ENCODE measurements around the gene GNRHR.
"Not testable (repeated sequence)": the region's sequence is repeated elsewhere in the genome, so short reads cannot be mapped to it uniquely, and the experiment has no call there.

Gene GNRHR, protein sequence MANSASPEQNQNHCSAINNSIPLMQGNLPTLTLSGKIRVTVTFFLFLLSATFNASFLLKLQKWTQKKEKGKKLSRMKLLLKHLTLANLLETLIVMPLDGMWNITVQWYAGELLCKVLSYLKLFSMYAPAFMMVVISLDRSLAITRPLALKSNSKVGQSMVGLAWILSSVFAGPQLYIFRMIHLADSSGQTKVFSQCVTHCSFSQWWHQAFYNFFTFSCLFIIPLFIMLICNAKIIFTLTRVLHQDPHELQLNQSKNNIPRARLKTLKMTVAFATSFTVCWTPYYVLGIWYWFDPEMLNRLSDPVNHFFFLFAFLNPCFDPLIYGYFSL

DNA sequence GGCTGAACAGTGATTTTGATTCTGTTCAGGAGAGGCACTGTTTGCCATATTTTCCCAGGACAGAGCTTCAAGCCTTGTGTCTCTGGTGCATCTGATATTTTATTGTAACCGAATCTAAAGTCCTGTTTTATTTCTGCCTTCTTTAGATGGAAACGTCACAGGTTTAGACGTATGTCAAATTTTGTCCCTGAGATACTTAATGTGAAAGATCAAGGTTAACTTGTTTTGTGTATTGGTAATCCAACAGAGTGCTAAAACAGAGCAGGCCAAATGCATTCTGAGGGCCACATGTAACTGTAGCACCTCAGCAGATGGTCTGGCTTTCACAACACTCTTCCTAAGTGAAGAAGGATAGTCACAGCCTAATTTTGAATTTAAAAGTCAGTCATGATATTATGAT lies at the start of gene GNRHR:
TSS of gene GNRHR (minus strand) at position 101 of the 400 bp plus-strand sequence. CDS start at position 48, 53 bp downstream.
- DNase-seq: no peak

DNA sequence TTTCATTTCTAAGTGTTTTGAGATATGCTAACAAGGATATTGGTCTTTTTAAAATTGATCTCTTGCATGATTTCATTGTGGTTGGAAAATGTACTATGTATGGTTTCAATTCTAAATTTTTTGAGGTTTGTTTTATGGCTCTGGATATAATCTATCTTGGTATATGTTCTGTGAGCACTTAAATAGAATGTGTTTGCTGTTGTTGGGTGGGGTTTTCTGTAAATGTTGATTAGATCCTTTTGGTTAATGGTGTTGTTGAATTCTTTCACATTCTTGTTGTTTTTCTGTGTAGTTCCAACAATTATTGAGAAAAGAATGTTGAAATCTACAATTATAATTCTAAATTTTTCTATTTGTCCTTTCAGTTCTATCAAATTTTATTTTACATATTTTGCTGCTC lies 42.6 kb upstream of the GNRHR start:
- DNase-seq: no peak

DNA sequence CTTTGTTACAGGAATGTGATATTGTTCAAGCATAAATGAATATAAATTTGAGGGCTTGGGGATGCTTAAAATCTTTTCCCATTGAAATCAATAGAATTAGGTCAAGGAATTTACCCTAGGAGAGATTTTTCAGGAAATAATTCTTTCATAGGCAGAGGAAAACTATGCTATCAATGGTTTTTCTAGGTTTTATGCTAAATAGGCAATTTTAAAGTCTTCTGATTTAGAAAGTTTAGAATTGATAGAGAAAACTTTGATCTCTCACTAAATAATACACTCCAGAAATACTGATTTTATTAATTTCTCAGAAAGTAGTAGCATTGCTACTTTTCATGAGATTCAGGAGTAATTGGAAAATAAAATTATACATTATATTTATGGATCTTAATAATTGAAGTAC lies 36.5 kb upstream of the GNRHR start:
- no peak for DNase-seq

DNA sequence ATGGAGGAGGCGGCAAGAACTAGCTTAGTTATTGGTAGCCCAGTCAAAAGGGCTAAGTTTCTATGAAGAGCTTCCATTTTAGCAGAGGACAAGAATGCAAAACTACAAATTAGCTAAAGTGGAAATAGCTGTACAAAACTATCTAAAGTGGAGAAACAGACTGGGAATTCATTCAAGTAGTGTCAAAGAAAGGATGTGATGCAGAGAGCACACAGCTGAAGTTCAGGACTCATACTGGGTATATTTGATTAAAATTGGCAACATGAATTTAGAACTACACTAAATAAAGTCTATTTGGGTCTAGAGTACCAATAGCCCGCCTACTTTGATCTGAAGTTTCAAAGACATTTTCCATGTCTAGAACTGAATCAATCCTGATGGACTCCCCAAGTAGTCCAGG lies 33.1 kb upstream of the GNRHR start:
- DNase-seq: no peak

DNA sequence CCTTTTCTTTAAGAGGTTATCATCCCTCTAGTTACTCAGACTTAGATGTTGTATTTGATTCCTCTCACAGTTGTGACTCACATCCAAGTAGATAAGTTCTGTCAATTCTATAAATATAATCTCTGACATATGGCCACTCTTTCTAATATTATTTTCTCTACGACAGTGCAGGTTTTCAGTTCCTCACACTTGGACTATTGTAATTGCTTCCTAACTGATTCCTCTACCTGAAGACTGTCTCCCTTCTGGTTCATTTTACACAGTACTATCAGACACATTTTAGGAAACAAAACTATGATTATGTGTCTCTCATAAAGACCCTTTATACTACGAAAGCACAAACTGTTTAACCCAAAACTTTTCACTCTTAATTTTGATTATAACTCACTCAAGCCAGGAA lies 31.3 kb upstream of the GNRHR start:
- no peak for DNase-seq

DNA sequence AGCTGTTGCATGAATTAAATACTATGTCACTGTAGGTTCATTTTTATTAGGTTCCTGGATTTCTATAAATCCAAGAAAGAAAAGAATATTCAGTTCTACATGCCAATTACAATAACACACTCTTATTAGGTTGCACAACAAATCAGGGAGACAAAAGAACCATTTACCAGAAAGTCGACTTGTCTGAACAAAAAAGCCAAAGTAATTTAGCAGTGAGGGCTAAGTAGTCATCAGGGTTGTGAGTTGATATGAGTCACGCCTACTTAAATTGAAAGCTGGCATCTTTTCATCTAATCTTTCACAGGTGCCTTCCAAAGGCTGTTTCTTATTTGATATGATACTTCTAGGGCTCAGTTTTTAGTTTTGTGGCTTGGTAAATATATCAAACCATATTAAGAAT lies 25.4 kb upstream of the GNRHR start:
- no peak for DNase-seq

DNA sequence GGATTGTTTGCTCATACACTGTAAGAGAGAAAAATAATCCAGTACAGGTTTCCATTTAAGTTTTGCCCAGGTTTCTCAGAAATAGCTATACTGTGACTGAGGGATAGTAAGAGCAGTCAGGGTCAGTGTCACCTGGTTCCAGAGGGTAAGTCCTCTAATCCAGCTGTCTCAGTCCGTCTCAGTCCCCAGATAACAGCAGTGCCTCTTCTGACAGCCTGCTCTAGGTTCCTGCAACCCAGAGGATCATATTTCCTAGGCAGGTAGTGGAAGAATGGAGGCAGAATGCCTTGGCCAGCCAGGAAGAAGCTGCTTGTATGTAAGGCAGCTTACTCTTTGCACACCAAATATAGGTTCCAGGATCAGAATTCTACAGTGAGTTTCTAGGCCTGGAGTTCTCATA lies 22.6 kb upstream of the GNRHR start:
- no peak for DNase-seq

DNA sequence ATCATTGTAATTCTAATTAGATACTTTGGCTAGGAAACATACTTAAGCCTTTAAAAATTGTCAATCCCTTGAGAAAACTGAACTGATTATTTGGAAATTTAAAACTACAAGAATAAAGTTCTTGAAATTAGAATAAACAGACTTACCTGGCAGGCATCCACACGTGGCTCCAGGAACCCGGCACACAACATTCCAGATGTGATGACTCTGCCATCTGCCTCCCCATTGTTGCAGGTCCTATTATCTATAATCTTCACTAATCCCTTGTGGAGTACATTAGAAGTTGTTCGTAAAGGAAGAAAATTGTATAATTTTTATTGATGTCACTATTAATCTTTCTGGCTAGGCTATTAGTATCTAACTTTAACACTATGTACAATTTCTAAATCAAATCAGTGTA lies 16.2 kb upstream of the GNRHR start:
- no peak for DNase-seq

DNA sequence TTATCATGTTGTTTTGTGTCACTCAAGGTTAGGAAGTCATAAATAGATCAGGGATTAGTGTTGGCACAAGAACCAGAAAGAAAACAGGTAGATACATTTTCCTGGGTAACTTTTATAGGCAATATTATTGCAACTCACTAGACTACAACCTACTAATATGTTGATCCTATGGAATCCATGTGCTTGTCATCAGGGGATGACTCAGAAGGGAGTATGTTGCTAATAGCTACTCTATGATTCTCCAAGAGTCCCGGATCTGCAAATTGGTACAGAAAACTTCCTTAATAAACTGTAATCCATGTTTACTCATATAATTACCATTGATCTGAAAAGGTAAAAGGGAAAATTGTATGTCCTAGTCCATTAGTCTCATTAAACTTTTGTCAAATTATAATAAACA lies 11.7 kb upstream of the GNRHR start:
- DNase-seq: no peak

DNA sequence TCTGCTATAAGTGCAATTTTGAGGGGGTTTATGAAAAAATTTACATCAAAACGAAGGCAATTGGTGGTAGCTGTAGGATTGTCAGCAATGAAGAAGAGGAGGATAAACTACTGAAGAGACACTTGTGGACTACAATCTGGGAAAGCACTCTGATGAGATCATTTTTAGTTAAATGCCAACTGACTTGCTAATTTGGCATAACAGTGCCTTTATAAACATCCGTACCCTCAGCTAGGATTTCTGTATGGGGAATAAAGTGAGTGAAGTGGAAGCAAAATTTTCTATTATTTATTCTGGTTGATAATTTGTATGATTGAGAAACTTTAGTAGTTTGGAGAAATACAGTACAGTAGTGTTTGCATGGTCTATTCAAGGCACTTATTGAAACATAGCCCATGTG lies 11.2 kb upstream of the GNRHR start:
- DNase-seq: no peak

DNA sequence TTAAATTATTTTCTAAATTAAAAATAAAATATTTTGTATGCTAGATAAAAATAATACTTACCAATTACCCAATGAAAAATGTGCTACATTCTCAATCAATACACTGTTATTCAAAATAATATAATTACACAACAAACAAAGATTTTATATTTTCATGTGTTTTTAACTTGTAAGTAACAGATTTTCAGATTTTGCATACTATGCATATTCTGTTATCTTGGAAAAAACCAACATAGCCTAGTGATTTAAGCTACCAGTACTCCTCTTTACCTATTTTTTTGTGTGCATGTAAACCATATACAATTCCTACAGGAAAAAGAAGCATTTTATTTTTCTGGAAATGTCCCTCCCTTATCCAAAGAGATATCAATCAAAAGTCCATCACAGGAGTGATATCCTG lies 10.0 kb upstream of the GNRHR start:
- no peak for DNase-seq

DNA sequence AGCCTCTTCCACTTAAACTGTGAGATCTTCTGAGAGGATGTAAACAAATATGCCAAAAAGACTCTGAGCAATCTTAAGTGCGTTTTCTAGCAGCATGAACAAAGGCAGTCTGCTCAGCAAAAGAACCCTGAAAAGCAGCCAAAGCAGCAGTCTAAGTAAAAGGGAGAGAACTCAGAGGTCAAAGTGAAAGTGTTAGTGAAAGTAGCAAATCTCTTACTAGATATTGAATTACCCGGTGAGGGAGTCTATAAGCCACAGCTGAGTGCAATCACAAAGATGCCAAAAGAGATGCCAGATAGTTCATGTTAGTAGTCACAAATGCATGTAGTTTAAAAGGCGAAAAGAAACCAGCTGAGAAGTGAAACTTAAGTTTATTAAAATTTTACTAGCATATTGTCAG lies 7.9 kb upstream of the GNRHR start:
- no peak for DNase-seq

DNA sequence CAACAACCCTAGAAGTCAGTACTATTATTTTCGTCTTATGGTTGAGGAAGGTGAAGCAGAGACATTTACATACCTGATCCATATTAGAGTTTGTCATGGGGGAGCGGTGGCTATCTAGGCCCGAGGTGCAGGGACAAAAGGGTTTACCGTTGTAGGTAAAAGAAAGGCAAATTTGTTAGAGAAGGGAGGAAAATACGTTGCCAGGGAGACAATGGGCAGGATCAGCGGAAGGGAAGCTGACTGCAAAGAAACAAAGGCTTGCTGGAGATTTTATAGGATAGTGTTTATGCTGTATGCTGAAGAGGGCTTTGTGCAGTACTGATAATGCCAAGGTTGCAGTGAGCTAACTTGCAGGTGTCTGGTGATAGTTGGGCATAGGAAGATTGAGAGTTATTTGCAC lies 2.8 kb upstream of the GNRHR start:
- not testable (repeated sequence) for DNase-seq

DNA sequence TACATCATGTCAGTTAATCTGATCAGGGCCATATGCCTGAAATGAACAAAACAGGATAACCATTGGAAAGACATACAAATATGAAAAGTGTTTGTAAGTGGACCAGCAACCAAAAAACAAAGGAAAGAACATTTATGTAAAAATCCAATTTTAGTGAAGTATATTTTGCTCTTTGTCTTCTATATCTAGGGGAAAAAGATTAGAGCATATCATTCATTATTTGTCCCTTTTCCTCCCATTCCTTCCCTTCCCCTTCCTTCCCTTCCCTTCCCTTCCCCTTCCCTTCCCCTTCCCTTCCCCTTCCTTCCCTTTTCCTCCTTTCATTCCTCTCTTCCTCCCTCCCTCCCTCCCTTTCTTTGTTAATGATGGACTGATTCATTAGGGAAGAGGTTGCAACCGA lies 1.8 kb upstream of the GNRHR start:
- no peak for DNase-seq

DNA sequence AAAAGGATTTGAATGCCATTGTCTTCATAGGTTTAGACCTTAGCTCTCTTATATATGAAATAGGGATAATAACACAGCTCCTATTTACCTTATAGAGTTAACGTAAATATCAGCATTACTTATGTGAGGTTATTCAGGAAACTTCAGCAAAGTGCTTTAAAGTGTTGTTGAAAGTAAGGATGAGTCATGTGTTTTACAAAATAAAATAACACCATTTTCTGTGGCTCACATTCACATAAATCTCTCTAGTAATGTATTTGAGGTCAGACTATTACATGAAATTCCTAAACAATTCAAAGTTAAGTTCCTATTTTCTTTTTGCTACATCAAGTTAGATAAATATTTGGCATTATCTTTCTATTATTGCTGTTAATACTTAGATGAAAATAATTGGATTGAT lies 2.9 kb downstream of the GNRHR start:
- DNase-seq: no peak

DNA sequence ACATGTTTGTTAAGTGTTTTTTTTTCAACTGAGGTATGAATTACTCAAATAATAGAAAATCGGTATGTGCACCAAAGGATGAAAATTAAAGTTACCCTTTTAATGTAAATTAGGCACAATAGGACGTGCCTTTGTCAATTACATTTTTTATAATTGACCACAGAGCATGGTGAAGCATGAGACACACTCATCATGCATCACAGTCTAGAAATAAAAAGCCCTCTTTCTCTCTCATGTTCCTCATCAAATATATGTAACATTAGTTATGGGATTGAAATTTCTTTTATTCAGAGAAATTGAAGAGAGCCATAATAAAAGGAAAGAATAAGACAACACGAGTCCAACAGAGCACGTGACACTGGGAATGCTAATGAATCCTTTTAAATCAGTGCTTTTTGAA lies 3.5 kb downstream of the GNRHR start:
- DNase-seq: no peak

DNA sequence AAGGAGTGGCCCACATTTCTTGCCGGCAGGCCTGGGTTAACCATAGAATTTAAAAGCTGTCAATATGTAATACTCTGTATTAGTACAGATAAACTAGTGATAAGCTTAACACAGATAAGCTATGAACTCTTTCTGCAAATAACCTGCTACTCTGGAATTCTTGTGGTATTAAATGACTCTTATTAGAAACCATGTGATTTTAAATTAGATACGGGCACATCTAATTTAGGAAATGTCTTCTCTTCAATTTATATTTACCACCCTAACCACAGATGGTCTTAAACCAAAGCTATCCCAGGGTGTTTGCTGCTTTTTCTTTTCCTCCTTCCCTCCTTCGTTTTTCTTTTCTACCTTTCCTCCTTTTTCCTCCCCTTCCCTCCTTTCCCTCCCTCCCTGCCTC lies 4.9 kb downstream of the GNRHR start:
- DNase-seq: no peak

DNA sequence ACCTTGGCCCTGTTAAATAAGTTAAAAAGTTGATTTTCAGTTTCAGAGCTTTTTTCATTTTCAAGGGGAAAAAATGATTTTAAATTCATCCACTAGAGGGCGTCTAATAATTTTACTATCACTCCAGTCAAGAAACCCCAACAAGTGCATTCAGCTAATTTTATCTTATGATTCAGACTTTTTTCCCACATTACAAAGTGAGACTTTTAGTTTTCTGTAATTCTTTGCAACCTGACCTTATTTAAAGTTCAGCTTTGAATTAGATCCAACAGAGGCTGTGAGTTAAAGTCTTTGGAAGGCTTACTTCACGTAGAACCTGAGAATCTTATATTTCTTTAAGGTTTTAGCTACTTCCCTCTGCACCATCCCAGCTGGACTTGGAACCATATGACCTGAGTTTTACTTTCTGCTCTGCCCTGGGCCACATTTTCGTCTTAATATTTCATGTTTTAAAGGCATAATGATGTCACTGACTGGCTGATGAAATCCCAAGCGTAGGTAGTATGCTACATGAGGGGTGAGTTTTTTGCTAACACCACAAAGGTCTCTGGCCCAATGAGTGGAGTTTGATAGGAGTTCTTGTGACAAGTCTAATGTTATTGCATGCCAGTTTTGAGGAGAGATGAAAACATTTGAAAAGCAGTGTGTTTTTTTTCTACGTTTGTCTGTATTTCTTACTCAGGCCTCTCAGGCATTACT lies 7.2 kb downstream of the GNRHR start:
- DNase-seq: no peak

DNA sequence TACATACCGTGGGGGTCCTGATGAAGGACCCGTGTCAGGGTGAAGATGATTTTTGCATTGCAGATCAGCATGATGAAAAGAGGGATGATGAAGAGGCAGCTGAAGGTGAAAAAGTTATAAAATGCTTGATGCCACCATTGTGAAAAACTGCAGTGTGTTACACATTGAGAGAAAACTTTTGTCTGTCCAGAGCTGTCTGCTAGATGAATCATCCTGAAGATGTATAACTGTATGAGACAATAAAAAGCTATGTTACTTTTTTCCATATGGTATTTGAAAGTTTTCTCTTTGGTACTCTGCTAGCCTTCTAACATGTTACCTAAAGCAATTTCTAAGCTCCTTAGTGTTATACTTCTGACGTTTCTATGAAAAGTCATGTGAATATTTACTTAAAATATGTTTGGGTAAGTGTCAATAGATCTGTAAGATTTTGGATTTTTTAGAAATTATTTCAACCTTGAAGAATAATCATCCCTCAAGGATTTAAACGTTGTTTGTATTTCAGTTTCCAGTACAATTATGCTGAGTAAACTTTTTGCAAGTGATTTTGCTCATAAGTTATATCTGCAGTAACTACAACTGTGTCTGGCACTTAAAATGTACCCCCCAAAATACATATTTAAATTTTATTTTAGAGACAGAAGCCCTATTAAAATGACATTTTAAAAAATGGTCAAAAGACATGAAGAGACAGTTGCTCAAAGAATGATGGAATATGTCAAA lies 9.5 kb downstream of the GNRHR start:
- no peak for DNase-seq

DNA sequence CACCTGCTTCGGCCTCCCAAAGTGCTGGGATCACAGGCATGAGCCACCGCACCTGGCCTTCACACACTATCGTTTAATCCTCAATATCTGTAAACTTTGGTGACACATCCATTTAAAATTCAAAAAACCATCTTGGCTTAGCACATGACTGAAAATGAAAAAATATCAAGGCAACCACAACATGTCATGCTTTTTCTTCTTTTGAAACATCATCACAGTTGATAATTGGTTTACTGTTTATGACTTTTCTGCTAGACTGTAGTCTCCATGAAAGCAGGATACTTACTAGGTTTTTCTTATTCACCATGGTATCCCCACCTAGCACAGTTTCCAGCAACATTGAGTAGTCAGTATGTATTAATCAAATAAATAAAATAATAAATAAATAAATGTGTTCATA lies 11.0 kb downstream of the GNRHR start:
- no peak for DNase-seq

DNA sequence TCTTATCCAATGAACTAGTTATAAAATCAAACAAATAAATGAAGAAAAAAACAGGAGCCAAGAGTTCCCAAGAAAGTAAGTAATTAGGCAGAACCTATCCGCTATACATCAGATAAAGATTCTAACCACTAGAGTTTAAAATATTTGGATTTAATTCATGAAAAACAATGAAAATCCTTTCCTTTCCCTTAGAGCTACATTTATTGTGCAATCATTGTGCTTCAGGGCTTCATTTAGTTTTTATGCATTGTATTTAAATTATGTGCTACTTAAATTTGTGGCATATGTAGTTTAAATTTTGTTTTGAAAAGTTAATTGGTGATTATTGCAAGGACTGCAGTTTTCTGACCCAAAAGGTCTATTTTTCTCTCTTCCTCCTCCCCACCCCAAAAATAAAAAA lies 17.9 kb downstream of the GNRHR start:
- no peak for DNase-seq

DNA sequence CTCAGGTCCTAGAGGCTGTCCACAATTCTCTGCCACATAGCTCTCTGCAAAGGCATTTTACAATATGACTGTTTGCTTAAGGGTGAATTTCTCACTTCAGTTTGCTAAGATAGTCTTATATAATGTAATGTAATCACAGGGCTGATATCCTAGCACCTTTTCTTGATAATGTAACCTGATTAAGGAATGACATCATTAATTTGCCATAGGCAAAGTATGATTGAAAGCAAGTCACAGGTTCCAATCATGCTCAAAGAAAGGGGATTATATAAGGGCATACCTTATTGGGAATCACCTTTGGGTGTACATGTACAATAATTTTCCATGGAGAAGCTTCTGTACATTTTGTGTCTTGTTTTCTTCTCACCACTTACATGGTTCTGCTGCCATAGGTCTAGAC lies 18.9 kb downstream of the GNRHR start:
- DNase-seq: no peak

DNA sequence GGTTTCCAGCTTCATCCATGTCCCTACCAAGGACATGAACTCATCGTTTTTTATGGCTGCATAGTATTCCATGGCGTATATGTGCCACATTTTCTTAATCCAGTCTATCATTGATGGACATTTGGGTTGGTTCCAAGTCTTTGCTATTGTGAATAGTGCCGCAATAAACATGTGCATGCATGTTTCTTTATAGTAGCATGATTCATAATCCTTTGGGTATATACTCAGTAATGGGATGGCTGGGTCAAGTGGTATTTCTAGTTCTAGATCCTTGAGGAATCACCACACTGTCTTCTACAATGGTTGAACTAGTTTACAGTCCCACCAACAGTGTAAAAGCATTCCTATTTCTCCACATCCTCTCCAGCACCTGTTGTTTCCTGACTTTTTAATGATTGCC lies 23.7 kb downstream of the GNRHR start:
- not testable (repeated sequence) for DNase-seq
